Activated CD4-positive, alpha-beta T cell treated with anti-CD3 and anti-CD28 coated beads, Interleukin-2, amount 10 ng/mL, durations not matched to agents 7 days and 5 days (primary cell): ENCODE results near the gene TIAL1. TPM values are rescaled to one million over a fixed set of nuclear protein-coding genes. Genes with fewer than 3 reads are reported as not detected.

ENCODE experiments used
- CTCF ChIA-PET: fragments of 350-600 bp; sonication (Branson Sonifier 250); formaldehyde crosslinking; loops from one replicate; lab custom pipeline; 2021; ENCODE audit warnings: antibody characterized with exemption; lab: Charles Lee
- POLR2A ChIA-PET: fragments of 350-600 bp; sonication (Branson Sonifier 250); formaldehyde crosslinking; loops from one replicate; lab custom pipeline; 2021; ENCODE audit warnings: antibody characterized with exemption; lab: Charles Lee
- DNase-seq: peaks from one replicate; pipeline ENCODE4 v3.0.0-alpha.2; 2020
- H3K27ac Mint-ChIP-seq: one replicate; pipeline ENCODE4 v1.8.0; 2021; ENCODE audit warnings: mild to moderate bottlenecking, moderate library complexity, mixed read lengths
- H3K27me3 Mint-ChIP-seq: one replicate; pipeline ENCODE4 v1.8.0; 2021; ENCODE audit warnings: mixed read lengths
- H3K36me3 Mint-ChIP-seq: one replicate; pipeline ENCODE4 v1.8.0; 2021; ENCODE audit warnings: low read depth, mixed read lengths
- H3K4me1 Mint-ChIP-seq: one replicate; pipeline ENCODE4 v1.8.0; 2021; ENCODE audit warnings: mixed read lengths
- H3K4me3 Mint-ChIP-seq: one replicate; pipeline ENCODE4 v1.8.0; 2021; ENCODE audit warnings: mild to moderate bottlenecking, moderate library complexity, mixed read lengths
- H3K9me3 Mint-ChIP-seq: one replicate; pipeline ENCODE4 v1.8.0; 2021; ENCODE audit warnings: mixed read lengths
- total RNA-seq, 2 experiments: library from RNA; stranded (reverse); gene quantifications; one replicate each; pipeline ENCODE4 v1.2.3, GENCODE V29; 2021

The TIAL1 gene
- total RNA-seq = 100 to 1,000 TPM; 166 to 174 TPM

- CTCF ChIA-PET = interaction anchor here (0.9 kb wide), 1 partner anchor 14 kb away, joined by 3 read pairs; no protein-coding TSS in a partner anchor
- Mint-ChIP-seq H3K4me3 (peak within 1 kb of the TSS; percentile 99), H3K9me3 (no peaks in the 10 kb centered on the region), H3K27ac (peak within 1 kb of the TSS; percentile 95), H3K4me1 (peaks cover 49% of the 10 kb centered on the region), H3K27me3 (no peaks in the 10 kb centered on the region), H3K36me3 (peaks cover 32% of the 10 kb centered on the region)
- POLR2A ChIA-PET = no interaction called here
- peak; percentile 96 for DNase-seq
Measured at GRCh38 chr10:119596537-119597404, at the start of gene TIAL1. Gene TIAL1 (minus strand): TSS chr10:119596964. CDS start chr10:119596465, 499 bp downstream.

- H3K9me3 Mint-ChIP-seq = peaks cover 3% of the 10 kb centered on the region
- H3K4me3 Mint-ChIP-seq = no peak overlapping the region
- H3K36me3 Mint-ChIP-seq = no peaks in the 10 kb centered on the region
- POLR2A ChIA-PET = no interaction called here
- peaks cover 3% of the 10 kb centered on the region for H3K27me3 Mint-ChIP-seq
- H3K4me1 Mint-ChIP-seq = peaks cover 30% of the 10 kb centered on the region
- CTCF ChIA-PET = interaction anchor here (0.5 to 1.3 kb wide), 3 partner anchors 16 to 711 kb away, joined by 3 read pairs; no protein-coding TSS in a partner anchor
- no peak for DNase-seq
- H3K27ac Mint-ChIP-seq = no peak overlapping the region
Measured at GRCh38 chr10:119644994-119645393, 48.2 kb upstream of the TIAL1 start.

- no peak for DNase-seq
- POLR2A ChIA-PET = no interaction called here
- peaks cover 3% of the 10 kb centered on the region for H3K9me3 Mint-ChIP-seq
- H3K27ac Mint-ChIP-seq = no peak overlapping the region
- CTCF ChIA-PET = interaction anchor here (0.5 to 1.6 kb wide), 5 partner anchors 9 to 711 kb away, joined by 3 to 5 read pairs (median 3); no protein-coding TSS in a partner anchor
- H3K4me1 Mint-ChIP-seq = peaks cover 29% of the 10 kb centered on the region
- H3K27me3 Mint-ChIP-seq = peaks cover 3% of the 10 kb centered on the region
- H3K36me3 Mint-ChIP-seq = no peaks in the 10 kb centered on the region
- no peak overlapping the region for H3K4me3 Mint-ChIP-seq
Measured at GRCh38 chr10:119644205-119644814, 47.5 kb upstream of the TIAL1 start.

- ChIA-PET POLR2A (no interaction called here), CTCF (interaction anchor here (0.9 to 1.6 kb wide), 4 partner anchors 10 to 129 kb away, joined by 3 to 5 read pairs (median 3); no protein-coding TSS in a partner anchor)
- Mint-ChIP-seq H3K36me3 (no peaks in the 10 kb centered on the region), H3K4me3 (no peak overlapping the region), H3K27me3 (peaks cover 3% of the 10 kb centered on the region), H3K9me3 (peaks cover 3% of the 10 kb centered on the region), H3K27ac (no peak overlapping the region), H3K4me1 (peaks cover 29% of the 10 kb centered on the region)
- no peak for DNase-seq
Measured at GRCh38 chr10:119643306-119644204, 46.8 kb upstream of the TIAL1 start.

- Mint-ChIP-seq H3K9me3 (peaks cover 3% of the 10 kb centered on the region), H3K27ac (peak overlapping the region; percentile 19), H3K27me3 (peaks cover 3% of the 10 kb centered on the region), H3K4me3 (no peak overlapping the region), H3K36me3 (no peaks in the 10 kb centered on the region), H3K4me1 (peaks cover 29% of the 10 kb centered on the region)
- DNase-seq = peak; percentile 35
- CTCF ChIA-PET = no interaction called here
- POLR2A ChIA-PET = no interaction called here
Measured at GRCh38 chr10:119642556-119643111, 45.9 kb upstream of the TIAL1 start.

GRCh38 chr10:119640875-119641526 is 44.2 kb upstream of the TIAL1 start:
- H3K36me3 Mint-ChIP-seq = no peaks in the 10 kb centered on the region
- H3K27ac Mint-ChIP-seq = no peak overlapping the region
- POLR2A ChIA-PET = no interaction called here
- H3K4me3 Mint-ChIP-seq = no peak overlapping the region
- CTCF ChIA-PET = interaction anchor here (0.5 kb wide), 1 partner anchor 75 kb away, joined by 4 read pairs; no protein-coding TSS in a partner anchor
- H3K4me1 Mint-ChIP-seq = peaks cover 29% of the 10 kb centered on the region
- peaks cover 1% of the 10 kb centered on the region for H3K27me3 Mint-ChIP-seq
- DNase-seq = no peak
- H3K9me3 Mint-ChIP-seq = peaks cover 2% of the 10 kb centered on the region

GRCh38 chr10:119640384-119640783 is 43.6 kb upstream of the TIAL1 start:
- no peak overlapping the region for H3K27ac Mint-ChIP-seq
- CTCF ChIA-PET = no interaction called here
- POLR2A ChIA-PET = no interaction called here

GRCh38 chr10:119638982-119639381 is 42.2 kb upstream of the TIAL1 start:
- ChIA-PET CTCF (no interaction called here), POLR2A (no interaction called here)
- no peaks in the 10 kb centered on the region for H3K36me3 Mint-ChIP-seq
- H3K4me3 Mint-ChIP-seq = no peak overlapping the region
- H3K27me3 Mint-ChIP-seq = no peaks in the 10 kb centered on the region
- H3K4me1 Mint-ChIP-seq = peaks cover 29% of the 10 kb centered on the region
- no peaks in the 10 kb centered on the region for H3K9me3 Mint-ChIP-seq
- H3K27ac Mint-ChIP-seq = no peak overlapping the region
- DNase-seq = no peak

More at GRCh38 chr10:119640384-119640783, 43.6 kb upstream of the TIAL1 start:
- no peaks in the 10 kb centered on the region for H3K27me3 Mint-ChIP-seq
- DNase-seq = no peak
- H3K4me3 Mint-ChIP-seq = no peak overlapping the region
- H3K4me1 Mint-ChIP-seq = peaks cover 29% of the 10 kb centered on the region
- H3K9me3 Mint-ChIP-seq = no peaks in the 10 kb centered on the region
- no peaks in the 10 kb centered on the region for H3K36me3 Mint-ChIP-seq

GRCh38 chr10:119637631-119638030 is 40.9 kb upstream of the TIAL1 start:
- H3K27me3 Mint-ChIP-seq = no peaks in the 10 kb centered on the region
- no peak overlapping the region for H3K27ac Mint-ChIP-seq
- no peaks in the 10 kb centered on the region for H3K36me3 Mint-ChIP-seq
- POLR2A ChIA-PET = no interaction called here
- H3K4me1 Mint-ChIP-seq = peaks cover 18% of the 10 kb centered on the region
- no peak overlapping the region for H3K4me3 Mint-ChIP-seq
- DNase-seq = no peak
- no peaks in the 10 kb centered on the region for H3K9me3 Mint-ChIP-seq
- CTCF ChIA-PET = interaction anchor here (1.8 kb wide), 1 partner anchor 10 kb away, joined by 5 read pairs; no protein-coding TSS in a partner anchor

GRCh38 chr10:119634219-119634544 is 37.4 kb upstream of the TIAL1 start:
- no peaks in the 10 kb centered on the region for H3K27me3 Mint-ChIP-seq
- no peak overlapping the region for H3K27ac Mint-ChIP-seq
- H3K4me3 Mint-ChIP-seq = no peak overlapping the region
- H3K4me1 Mint-ChIP-seq = no peaks in the 10 kb centered on the region
- no peaks in the 10 kb centered on the region for H3K9me3 Mint-ChIP-seq
- no peaks in the 10 kb centered on the region for H3K36me3 Mint-ChIP-seq
- ChIA-PET CTCF (interaction anchor here (2.3 kb wide), 1 partner anchor 31 kb away, joined by 4 read pairs; no protein-coding TSS in a partner anchor), POLR2A (no interaction called here)
- DNase-seq = no peak

GRCh38 chr10:119633538-119634218 is 36.9 kb upstream of the TIAL1 start:
- no peak for DNase-seq
- Mint-ChIP-seq H3K4me3 (no peak overlapping the region), H3K9me3 (no peaks in the 10 kb centered on the region), H3K4me1 (no peaks in the 10 kb centered on the region), H3K27me3 (no peaks in the 10 kb centered on the region), H3K27ac (peak overlapping the region; percentile 69), H3K36me3 (no peaks in the 10 kb centered on the region)
- ChIA-PET POLR2A (no interaction called here), CTCF (interaction anchor here (2.3 kb wide), 1 partner anchor 31 kb away, joined by 4 read pairs; no protein-coding TSS in a partner anchor)
